Measurements from ENCODE around the gene FLYWCH1.

The FLYWCH1 gene

GRCh38 chr16:2933136-2933535, 21.4 kb downstream of the FLYWCH1 start:
- peaks cover 44% of the 10 kb centered on the region for H3K36me3 ChIP-seq (replicated peaks)
- no peaks in the 10 kb centered on the region for H3K27me3 ChIP-seq (replicated peaks)
- no peak overlapping the region for H3K27ac ChIP-seq
- in situ Hi-C loops (cut with HindIII; ENCODE audit: low pct_ligation_motif_present, low sequenced_read_pairs): no loop called here
- TF ChIP-seq, protein P1, sequence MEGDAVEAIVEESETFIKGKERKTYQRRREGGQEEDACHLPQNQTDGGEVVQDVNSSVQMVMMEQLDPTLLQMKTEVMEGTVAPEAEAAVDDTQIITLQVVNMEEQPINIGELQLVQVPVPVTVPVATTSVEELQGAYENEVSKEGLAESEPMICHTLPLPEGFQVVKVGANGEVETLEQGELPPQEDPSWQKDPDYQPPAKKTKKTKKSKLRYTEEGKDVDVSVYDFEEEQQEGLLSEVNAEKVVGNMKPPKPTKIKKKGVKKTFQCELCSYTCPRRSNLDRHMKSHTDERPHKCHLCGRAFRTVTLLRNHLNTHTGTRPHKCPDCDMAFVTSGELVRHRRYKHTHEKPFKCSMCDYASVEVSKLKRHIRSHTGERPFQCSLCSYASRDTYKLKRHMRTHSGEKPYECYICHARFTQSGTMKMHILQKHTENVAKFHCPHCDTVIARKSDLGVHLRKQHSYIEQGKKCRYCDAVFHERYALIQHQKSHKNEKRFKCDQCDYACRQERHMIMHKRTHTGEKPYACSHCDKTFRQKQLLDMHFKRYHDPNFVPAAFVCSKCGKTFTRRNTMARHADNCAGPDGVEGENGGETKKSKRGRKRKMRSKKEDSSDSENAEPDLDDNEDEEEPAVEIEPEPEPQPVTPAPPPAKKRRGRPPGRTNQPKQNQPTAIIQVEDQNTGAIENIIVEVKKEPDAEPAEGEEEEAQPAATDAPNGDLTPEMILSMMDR (IDR thresholded peaks at IDR 0.05; ENCODE audit: low read depth, low read length, missing control alignments): no peak
- no peak overlapping the region for H3K4me3 ChIP-seq (ENCODE audit: low read depth, low read length)
- no peak for DNase-seq

DNA sequence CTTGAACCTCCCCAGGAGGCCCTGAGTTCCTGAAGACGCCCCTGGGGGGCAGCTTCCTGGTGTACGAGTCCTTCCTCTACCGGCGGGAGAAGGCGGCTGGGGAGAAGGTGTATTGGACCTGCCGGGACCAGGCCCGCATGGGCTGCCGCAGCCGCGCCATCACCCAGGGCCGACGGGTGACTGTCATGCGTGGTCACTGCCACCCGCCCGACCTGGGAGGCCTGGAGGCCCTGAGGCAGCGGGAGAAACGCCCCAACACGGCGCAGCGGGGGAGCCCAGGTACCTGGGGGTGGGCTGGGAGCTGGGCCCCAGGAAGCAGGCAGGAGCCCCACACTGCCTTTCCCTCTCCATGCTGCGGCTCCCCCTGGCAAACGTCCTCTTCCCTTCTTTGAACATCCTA, 22.0 kb downstream of the FLYWCH1 start:
- no peak overlapping the region for H3K27ac ChIP-seq
- no peak for DNase-seq
- peaks cover 48% of the 10 kb centered on the region for H3K36me3 ChIP-seq (replicated peaks)
- TF ChIP-seq, protein P1 (IDR thresholded peaks at IDR 0.05; ENCODE audit: low read depth, low read length, missing control alignments): no peak
- in situ Hi-C loops (cut with HindIII; ENCODE audit: low pct_ligation_motif_present, low sequenced_read_pairs): no loop called here
- no peaks in the 10 kb centered on the region for H3K27me3 ChIP-seq (replicated peaks)
- H3K4me3 ChIP-seq (ENCODE audit: low read depth, low read length): no peak overlapping the region

GRCh38 chr16:2934450-2934849, 22.7 kb downstream of the FLYWCH1 start:
- Histone ChIP-seq H3K27ac (no peak overlapping the region), H3K4me3 (ENCODE audit: low read depth, low read length) (no peak overlapping the region), H3K27me3 (replicated peaks) (no peaks in the 10 kb centered on the region), H3K36me3 (replicated peaks) (peaks cover 56% of the 10 kb centered on the region)
- in situ Hi-C loops (cut with HindIII; ENCODE audit: low pct_ligation_motif_present, low sequenced_read_pairs): no loop called here
- TF ChIP-seq, protein P1 (IDR thresholded peaks at IDR 0.05; ENCODE audit: low read depth, low read length, missing control alignments): no peak
- no peak for DNase-seq

GRCh38 chr16:2936436-2937011, 24.8 kb downstream of the FLYWCH1 start:
- in situ Hi-C loops (cut with HindIII; ENCODE audit: low pct_ligation_motif_present, low sequenced_read_pairs): no loop called here
- DNase-seq: no peak
- H3K4me3 ChIP-seq (ENCODE audit: low read depth, low read length): no peak overlapping the region
- peaks cover 67% of the 10 kb centered on the region for H3K36me3 ChIP-seq (replicated peaks)
- H3K27ac ChIP-seq: no peak overlapping the region
- H3K27me3 ChIP-seq (replicated peaks): no peaks in the 10 kb centered on the region
- TF ChIP-seq, protein P1 (IDR thresholded peaks at IDR 0.05; ENCODE audit: low read depth, low read length, missing control alignments): no peak

DNA sequence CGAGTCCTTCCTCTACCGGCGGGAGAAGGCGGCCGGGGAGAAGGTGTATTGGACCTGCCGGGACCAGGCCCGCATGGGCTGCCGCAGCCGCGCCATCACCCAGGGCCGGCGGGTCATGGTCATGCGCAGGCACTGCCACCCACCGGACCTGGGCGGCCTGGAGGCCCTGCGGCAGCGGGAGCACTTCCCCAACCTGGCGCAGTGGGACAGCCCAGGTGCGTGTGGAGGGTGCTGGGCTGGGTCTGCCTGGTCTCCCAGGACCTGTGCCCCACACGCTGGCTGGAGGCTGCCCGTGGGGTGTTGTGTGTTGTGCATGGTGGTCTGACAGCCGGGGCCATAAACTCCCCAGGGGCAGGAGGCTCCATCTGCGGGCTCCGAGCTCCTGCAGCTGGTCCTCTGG, 25.4 kb downstream of the FLYWCH1 start:
- no peak for DNase-seq
- H3K27me3 ChIP-seq (replicated peaks): no peaks in the 10 kb centered on the region
- in situ Hi-C loops (cut with HindIII; ENCODE audit: low pct_ligation_motif_present, low sequenced_read_pairs): no loop called here
- no peak overlapping the region for H3K4me3 ChIP-seq (ENCODE audit: low read depth, low read length)
- TF ChIP-seq, protein P1 (IDR thresholded peaks at IDR 0.05; ENCODE audit: low read depth, low read length, missing control alignments): no peak
- H3K27ac ChIP-seq: no peak overlapping the region
- peaks cover 70% of the 10 kb centered on the region for H3K36me3 ChIP-seq (replicated peaks)

DNA sequence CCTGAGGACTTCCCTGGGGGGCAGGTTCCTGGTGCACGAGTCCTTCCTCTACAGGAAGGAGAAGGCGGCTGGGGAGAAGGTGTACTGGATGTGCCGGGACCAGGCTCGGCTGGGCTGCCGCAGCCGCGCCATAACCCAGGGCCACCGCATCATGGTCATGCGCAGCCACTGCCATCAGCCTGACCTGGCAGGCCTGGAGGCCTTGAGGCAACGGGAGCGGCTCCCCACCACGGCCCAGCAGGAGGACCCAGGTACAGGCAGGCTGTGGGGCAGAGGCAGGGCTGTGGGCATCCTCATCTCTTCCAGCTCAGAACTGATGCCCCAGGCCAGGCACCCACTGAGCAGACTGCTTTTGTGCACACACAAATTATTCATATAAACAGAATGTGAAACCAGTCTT, 26.5 kb downstream of the FLYWCH1 start:
- Histone ChIP-seq H3K36me3 (replicated peaks) (peaks cover 78% of the 10 kb centered on the region), H3K27me3 (replicated peaks) (no peaks in the 10 kb centered on the region), H3K27ac (no peak overlapping the region), H3K4me3 (ENCODE audit: low read depth, low read length) (no peak overlapping the region)
- in situ Hi-C loops (cut with HindIII; ENCODE audit: low pct_ligation_motif_present, low sequenced_read_pairs): no loop called here
- TF ChIP-seq, protein P1 (IDR thresholded peaks at IDR 0.05; ENCODE audit: low read depth, low read length, missing control alignments): no peak
- DNase-seq: no peak

All from brain microvascular endothelial cell (primary cell).